ENCODE data around the gene NLN.

DNA sequence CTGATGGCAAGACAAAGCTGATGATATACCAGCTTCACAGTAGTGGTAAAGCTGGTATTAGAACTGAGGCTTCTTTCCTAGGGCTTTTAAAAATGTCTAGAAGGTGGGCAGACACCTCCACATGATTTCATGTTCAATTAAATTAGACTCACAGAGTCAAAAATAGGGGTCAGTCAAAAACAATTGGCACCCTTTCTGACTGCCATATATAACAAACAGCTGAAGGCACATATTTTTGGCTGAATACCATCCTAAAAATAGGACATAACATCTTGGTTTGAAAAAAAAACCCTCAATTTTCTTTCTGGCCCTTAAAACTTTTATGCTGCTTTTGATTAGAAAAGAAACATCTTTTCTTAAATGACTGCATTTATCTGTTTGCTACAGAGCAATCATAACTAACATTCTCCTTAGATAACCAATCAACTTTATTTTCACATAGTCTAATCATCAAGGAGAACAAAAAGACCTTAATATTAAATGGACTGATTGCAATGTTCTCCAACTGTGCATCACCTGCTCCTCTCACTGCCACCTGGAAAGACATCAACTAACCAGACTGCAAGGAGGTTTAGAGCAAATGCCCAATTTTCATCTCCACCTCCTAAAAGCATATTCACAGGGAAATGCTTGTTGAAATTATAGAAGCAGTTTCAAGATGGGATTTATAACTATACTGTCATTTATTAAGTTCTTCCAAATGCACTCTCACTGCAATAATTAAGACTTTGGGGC is 3.3 kb upstream of the NLN start:
- TF ChIP-seq, protein P1, sequence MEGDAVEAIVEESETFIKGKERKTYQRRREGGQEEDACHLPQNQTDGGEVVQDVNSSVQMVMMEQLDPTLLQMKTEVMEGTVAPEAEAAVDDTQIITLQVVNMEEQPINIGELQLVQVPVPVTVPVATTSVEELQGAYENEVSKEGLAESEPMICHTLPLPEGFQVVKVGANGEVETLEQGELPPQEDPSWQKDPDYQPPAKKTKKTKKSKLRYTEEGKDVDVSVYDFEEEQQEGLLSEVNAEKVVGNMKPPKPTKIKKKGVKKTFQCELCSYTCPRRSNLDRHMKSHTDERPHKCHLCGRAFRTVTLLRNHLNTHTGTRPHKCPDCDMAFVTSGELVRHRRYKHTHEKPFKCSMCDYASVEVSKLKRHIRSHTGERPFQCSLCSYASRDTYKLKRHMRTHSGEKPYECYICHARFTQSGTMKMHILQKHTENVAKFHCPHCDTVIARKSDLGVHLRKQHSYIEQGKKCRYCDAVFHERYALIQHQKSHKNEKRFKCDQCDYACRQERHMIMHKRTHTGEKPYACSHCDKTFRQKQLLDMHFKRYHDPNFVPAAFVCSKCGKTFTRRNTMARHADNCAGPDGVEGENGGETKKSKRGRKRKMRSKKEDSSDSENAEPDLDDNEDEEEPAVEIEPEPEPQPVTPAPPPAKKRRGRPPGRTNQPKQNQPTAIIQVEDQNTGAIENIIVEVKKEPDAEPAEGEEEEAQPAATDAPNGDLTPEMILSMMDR (IDR thresholded peaks at IDR 0.05), result no peak
- TF ChIP-seq POLR2A (IDR thresholded peaks at IDR 0.05) (no peak), EP300 (IDR thresholded peaks at IDR 0.05; ENCODE audit: low read depth) (no peak), POLR2AphosphoS5 (IDR thresholded peaks at IDR 0.05) (no peak)
